GM21737 (cell line): Measurements from ENCODE around the gene NRXN2.
"Not testable (repeated sequence)": the region's sequence is repeated elsewhere in the genome, so short reads cannot be mapped to it uniquely, and the experiment has no call there.

Experiments
- ATAC-seq: cut with Tn5 transposase; IDR thresholded peaks from one replicate; pipeline ENCODE4 v1.9.1; 2021; ENCODE audit warnings: mild to moderate bottlenecking, moderate library complexity; ENCODE audit not compliant: unreplicated experiment

NRXN2 gene

GRCh38 chr11:64705501-64705900, 17.5 kb downstream of the NRXN2 start:
- ATAC-seq = no peak

GRCh38 chr11:64703048-64703447, 19.9 kb downstream of the NRXN2 start:
- ATAC-seq = no peak

GRCh38 chr11:64701956-64702355, 21.0 kb downstream of the NRXN2 start:
- ATAC-seq = not testable (repeated sequence)

- ATAC-seq = no peak
These were observed 24.6 kb downstream of the NRXN2 start for GRCh38 chr11:64698427-64698826.

- ATAC-seq = no peak
These were observed 25.2 kb downstream of the NRXN2 start for GRCh38 chr11:64697663-64698375.

GRCh38 chr11:64696045-64696444, 27.0 kb downstream of the NRXN2 start:
- no peak for ATAC-seq

- no peak for ATAC-seq
These were observed 27.4 kb downstream of the NRXN2 start for GRCh38 chr11:64695548-64695947.

- ATAC-seq = no peak
These were observed 28.1 kb downstream of the NRXN2 start for GRCh38 chr11:64694821-64695365.

- ATAC-seq = no peak
These were observed 28.8 kb downstream of the NRXN2 start for GRCh38 chr11:64694026-64694755.

GRCh38 chr11:64692764-64693331, 30.1 kb downstream of the NRXN2 start:
- ATAC-seq = no peak

- ATAC-seq = no peak
These were observed 31.5 kb downstream of the NRXN2 start for GRCh38 chr11:64691543-64691942.

GRCh38 chr11:64690235-64690634, 32.8 kb downstream of the NRXN2 start:
- no peak for ATAC-seq

- ATAC-seq = peak; percentile 73
These were observed 34.4 kb downstream of the NRXN2 start for GRCh38 chr11:64688534-64688982.

GRCh38 chr11:64687643-64688533, 35.1 kb downstream of the NRXN2 start:
- no peak for ATAC-seq

- no peak for ATAC-seq
These were observed 35.8 kb downstream of the NRXN2 start for GRCh38 chr11:64687204-64687603.

- ATAC-seq = no peak
These were observed 36.4 kb downstream of the NRXN2 start for GRCh38 chr11:64686466-64687170.

- ATAC-seq = no peak
These were observed 37.5 kb downstream of the NRXN2 start for GRCh38 chr11:64685536-64685935.

GRCh38 chr11:64684357-64684756, 38.6 kb downstream of the NRXN2 start:
- ATAC-seq = no peak

GRCh38 chr11:64681171-64681570, 41.8 kb downstream of the NRXN2 start:
- no peak for ATAC-seq

- ATAC-seq = no peak
These were observed 43.2 kb downstream of the NRXN2 start for GRCh38 chr11:64679846-64680245.
